Measurements from ENCODE around the gene SETD1A. TPM values are rescaled to one million over a fixed set of nuclear protein-coding genes. Genes with fewer than 3 reads are reported as not detected.

Gene SETD1A
- total RNA-seq, 2 experiments from 2014 or later: 26.5 to 26.6 TPM

- H3K36me3 Mint-ChIP-seq (ENCODE audit: low read depth): peaks cover 13% of the 10 kb centered on the region
- POLR2A ChIA-PET: interaction anchor here (0.8 to 1.0 kb wide), 2 partner anchors 40 to 41 kb away, joined by 3 read pairs; partner anchors contain the start of gene ZNF668
- peak; percentile 99 for DNase-seq
- peak within 1 kb of the TSS; percentile 96 for H3K27ac Mint-ChIP-seq
- peak within 1 kb of the TSS; percentile 88 for H3K4me3 Mint-ChIP-seq
- no peaks in the 10 kb centered on the region for H3K9me3 Mint-ChIP-seq
- H3K4me1 Mint-ChIP-seq: peaks cover 23% of the 10 kb centered on the region
- CTCF ChIA-PET: interaction anchor here (1.1 kb wide), 1 partner anchor 17 kb away, joined by 3 read pairs; no protein-coding TSS in a partner anchor
- no peaks in the 10 kb centered on the region for H3K27me3 Mint-ChIP-seq
Observed at GRCh38 chr16:31032736-31033708, 75.5 kb downstream of the SETD1A start, which contains the start of gene STX4. STX4 (plus strand) TSS chr16:31033558; CDS start chr16:31033806, 248 bp downstream.

- peak overlapping the region; percentile 96 for H3K27ac Mint-ChIP-seq
Observed at GRCh38 chr16:31033709-31034492, 76.3 kb downstream of the SETD1A start.

More at GRCh38 chr16:31033709-31034492, 76.3 kb downstream of the SETD1A start:
- Mint-ChIP-seq H3K4me3 (peak overlapping the region; percentile 88), H3K27me3 (no peaks in the 10 kb centered on the region), H3K36me3 (ENCODE audit: low read depth) (peaks cover 13% of the 10 kb centered on the region), H3K9me3 (no peaks in the 10 kb centered on the region), H3K4me1 (peaks cover 23% of the 10 kb centered on the region)
- ChIA-PET POLR2A (interaction anchor here (0.8 to 1.0 kb wide), 2 partner anchors 39 to 40 kb away, joined by 3 read pairs; partner anchors contain the start of gene ZNF668), CTCF (interaction anchor here (1.1 kb wide), 1 partner anchor 16 kb away, joined by 3 read pairs; no protein-coding TSS in a partner anchor)
- DNase-seq: peak; percentile 92

Other genes with a start within 250 kb of the SETD1A start
- gene PHKG2, start 209.3 kb upstream of the SETD1A start, total RNA-seq: 10 to 100 TPM; 41.1 to 43.4 TPM
- 1 to 10 TPM; 2.2 to 3.0 TPM for gene CFAP119, start 195.7 kb upstream of the SETD1A start, total RNA-seq
- 100 to 1,000 TPM in 1 of 2 experiments, 10 to 100 TPM in 1; 81.9 to 101 TPM for gene RNF40, start 195.4 kb upstream of the SETD1A start, total RNA-seq
- gene ZNF629, start 170.5 kb upstream of the SETD1A start, total RNA-seq: 1 to 10 TPM; 1.4 TPM
- 10 to 100 TPM; 21.8 to 22.1 TPM for gene BCL7C, start 63.7 kb upstream of the SETD1A start, total RNA-seq
- under 1 TPM; 0.22 to 0.31 TPM for gene CTF1, start 61.1 kb upstream of the SETD1A start, total RNA-seq
- 10 to 100 TPM; 21.7 to 22.4 TPM for gene FBXL19, start 34.2 kb upstream of the SETD1A start, total RNA-seq
- 10 to 100 TPM; 18.4 to 19.0 TPM for gene ORAI3, start 8.7 kb upstream of the SETD1A start, total RNA-seq
- gene HSD3B7, start 27.5 kb downstream of the SETD1A start, total RNA-seq: 1 to 10 TPM; 3.4 to 3.5 TPM
- gene STX1B, start 52.9 kb downstream of the SETD1A start, total RNA-seq: 1 to 10 TPM in 1 of 2 experiments, under 1 TPM in 1; 0.62 to 1.1 TPM
- 10 to 100 TPM; 48.0 to 56.7 TPM for gene STX4, start 75.8 kb downstream of the SETD1A start, total RNA-seq
- gene ZNF668, start 116.5 kb downstream of the SETD1A start, total RNA-seq: 10 to 100 TPM; 11.2 to 12.9 TPM
- gene ZNF646, start 116.7 kb downstream of the SETD1A start, total RNA-seq: 10 to 100 TPM; 28.3 to 33.3 TPM
- 1 to 10 TPM; 3.5 to 5.7 TPM for gene PRSS53, start 131.2 kb downstream of the SETD1A start, total RNA-seq
- 10 to 100 TPM; 55.5 to 59.3 TPM for gene VKORC1, start 137.0 kb downstream of the SETD1A start, total RNA-seq
- gene BCKDK, start 150.6 kb downstream of the SETD1A start, total RNA-seq: 10 to 100 TPM; 23.0 to 23.5 TPM
- 10 to 100 TPM; 63.4 to 67.7 TPM for gene KAT8, start 159.9 kb downstream of the SETD1A start, total RNA-seq
- gene PRSS8, start 178.0 kb downstream of the SETD1A start, total RNA-seq: under 1 TPM in 1 of 2 experiments, not detected in 1; 0.17 TPM
- 1 to 10 TPM in 1 of 2 experiments, under 1 TPM in 1; 0.89 to 1.7 TPM for gene PRSS36, start 192.3 kb downstream of the SETD1A start, total RNA-seq
- gene FUS, start 222.4 kb downstream of the SETD1A start, total RNA-seq: 100 to 1,000 TPM; 552 to 581 TPM
- 10 to 100 TPM; 66.8 to 68.0 TPM for gene PYCARD, start 245.0 kb downstream of the SETD1A start, total RNA-seq

Measured in activated CD4-positive, alpha-beta T cell treated with anti-CD3 and anti-CD28 coated beads, Interleukin-2, amount 10 ng/mL, durations not matched to agents 7 days and 5 days (primary cell).